K562 (cell line): ENCODE measurements around the gene SCN8A. TPM values are rescaled to one million over a fixed set of nuclear protein-coding genes. Genes with fewer than 3 reads are reported as not detected.

Experiments used
- ATAC-seq: fragments of 200-7000 bp; cut with Tn5 transposase; 3 replicates; pipeline ENCODE4 v1.9.1; 2020; ENCODE audit warnings: moderate library complexity
- BruUV-seq: library from RNA; stranded (reverse); fragments of 400-500 nt; replicated peaks from 2 replicates; lab custom pipeline; 2021; lab: Mats Ljungman, UMichigan
- CTCF ChIA-PET: fragments of 300-600 bp; formaldehyde crosslinking; extraction: SDS; loops from one replicate; lab custom pipeline; 2021; ENCODE audit warnings: low intra/inter-chr PET ratio; lab: Yijun Ruan, JAX
- POLR2A ChIA-PET: fragments of 300-600, 350-650 bp; sonication (Branson Sonifier 250); formaldehyde crosslinking; extraction: SDS; loops from one replicate; lab custom pipeline; 2021; ENCODE audit warnings: antibody characterized with exemption, inconsistent platforms; lab: Yijun Ruan, JAX
- DNase-seq, 4 experiments: peaks; one replicate each; pipeline versions ENCODE4 v3.0.0 to v3.0.0-alpha.2; 2011 to 2018; ENCODE audit warnings: low spot score in 3 of 4, mixed read lengths in 3 of 4; ENCODE audit errors: extremely low read depth in 1 of 4
- FAIRE-seq: peaks from 2 replicates; lab custom pipeline; 2011; peaks lifted over from hg19 to GRCh38; lab: Jason Lieb, UNC
- H2AFZ ChIP-seq: 2 replicates; pipeline ENCODE4 v1.6.0; 2011; ENCODE audit warnings: low read depth, low read length, control low read depth, inconsistent platforms
- H3K27ac ChIP-seq: fragments of 200-600 bp; 3 replicates; pipeline ENCODE4 v1.8.0; 2011; ENCODE audit warnings: low read depth, mild to moderate bottlenecking, control low read depth, inconsistent platforms, low read length, moderate library complexity, mixed read lengths; ENCODE audit errors: extremely low read depth
- H3K27me3 ChIP-seq, 2 experiments: fragments of 300-600 bp in 1 of 2; 2 replicates in 1 of 2; 3 replicates in 1 of 2; pipeline versions ENCODE4 v1.6.0 to v1.8.0; 2011; ENCODE audit warnings: inconsistent platforms in 2 of 2, low read length in 2 of 2, mild to moderate bottlenecking in 1 of 2, mixed read lengths in 1 of 2, moderate library complexity in 1 of 2; ENCODE audit not compliant: control insufficient read depth in 2 of 2, insufficient read depth in 2 of 2
- H3K36me3 ChIP-seq: fragments of 300-600 bp; 3 replicates; pipeline ENCODE4 v1.8.0; 2011; ENCODE audit warnings: mild to moderate bottlenecking, low read length, inconsistent platforms; ENCODE audit not compliant: control insufficient read depth, insufficient read depth
- H3K4me1 ChIP-seq, 2 experiments: fragments of 200-600 bp in 1 of 2; replicated peaks in 1 of 2; 2 replicates in 1 of 2; 3 replicates in 1 of 2; pipeline versions ENCODE4 v1.5.1 to v1.8.0; 2011; ENCODE audit warnings: inconsistent platforms in 2 of 2, low read length in 2 of 2, mild to moderate bottlenecking in 1 of 2, mixed read lengths in 1 of 2, moderate library complexity in 1 of 2; ENCODE audit not compliant: control insufficient read depth in 2 of 2, insufficient read depth in 2 of 2
- H3K4me2 ChIP-seq: 2 replicates; pipeline ENCODE4 v1.6.1; 2011; ENCODE audit warnings: low read length, control low read depth, inconsistent platforms, mixed read lengths; ENCODE audit not compliant: insufficient read depth
- H3K4me3 ChIP-seq: fragments of 200-600 bp; sonication (generic), shearing (Covaris generic); 2 replicates; pipeline ENCODE4 v1.5.1; 2016; ENCODE audit warnings: control low read depth, inconsistent platforms
- H3K79me2 ChIP-seq: fragments of 200-600 bp; 3 replicates; pipeline ENCODE4 v1.8.0; 2011; ENCODE audit warnings: low read length, inconsistent platforms; ENCODE audit not compliant: control insufficient read depth, insufficient read depth
- H3K9ac ChIP-seq, 2 experiments: 2 replicates each; pipeline versions ENCODE4 v1.6.0 to v1.6.1; 2011; ENCODE audit warnings: low read depth in 2 of 2, low read length in 2 of 2, control low read depth in 1 of 2, inconsistent platforms in 1 of 2, mild to moderate bottlenecking in 1 of 2, mixed read lengths in 1 of 2; ENCODE audit not compliant: insufficient read depth in 1 of 2
- H3K9me1 ChIP-seq: one replicate; pipeline ENCODE4 v1.6.0; 2011; ENCODE audit warnings: inconsistent platforms, mild to moderate bottlenecking, low read length, moderate library complexity; ENCODE audit not compliant: control insufficient read depth, insufficient read depth
- H3K9me3 ChIP-seq: replicated peaks from 2 replicates; pipeline ENCODE4 v1.5.1; 2011; ENCODE audit warnings: low read depth, low read length, inconsistent platforms; ENCODE audit not compliant: control insufficient read depth, insufficient read depth
- H4K20me1 ChIP-seq: replicated peaks from 2 replicates; pipeline ENCODE4 v1.6.1; 2011; ENCODE audit warnings: low read length, inconsistent platforms, mixed read lengths; ENCODE audit not compliant: control insufficient read depth, insufficient read depth
- BCL6 ChIP-seq: fragments of 250-450 bp; sonication (Bioruptor Pico); IDR thresholded peaks from 2 replicates; pipeline ENCODE4 v1.4.0; 2020
- EGR1 ChIP-seq: fragments of 450-650 bp; conservative IDR thresholded peaks from 2 replicates; pipeline ENCODE4 v1.6.1; 2017; ENCODE audit warnings: mild to moderate bottlenecking
- EP300 ChIP-seq: IDR thresholded peaks from 2 replicates; pipeline ENCODE4 v1.6.1; 2012; ENCODE audit warnings: low read length, improper control_type of control experiment
- ERF ChIP-seq: fragments of 450-650 bp; formaldehyde crosslinking; IDR thresholded peaks from 2 replicates; pipeline ENCODE4 v1.4.0; 2020; ENCODE audit warnings: mild to moderate bottlenecking, mixed read lengths
- ILF3 ChIP-seq: fragments of 450-650 bp; IDR thresholded peaks from 2 replicates; pipeline ENCODE4 v1.6.1; 2018; ENCODE audit warnings: antibody characterized with exemption, mild to moderate bottlenecking, moderate library complexity, borderline replicate concordance
- TAF9B ChIP-seq: fragments of 450-650 bp; IDR thresholded peaks from 2 replicates; pipeline ENCODE4 v1.6.1; 2018; ENCODE audit warnings: mild to moderate bottlenecking; ENCODE audit not compliant: partially characterized antibody
- XRCC4 ChIP-seq: IDR thresholded peaks from one replicate; pipeline ENCODE4 v1.6.1; 2011; ENCODE audit not compliant: insufficient read depth, insufficient read length; ENCODE audit errors: extremely low read depth
- YY1 ChIP-seq, 3 experiments: IDR thresholded peaks; 2 replicates each; pipeline ENCODE4 v1.6.1; 2011; ENCODE audit warnings: low read length in 2 of 3, mild to moderate bottlenecking in 2 of 3, moderate library complexity in 2 of 3, borderline replicate concordance in 1 of 3, control low read depth in 1 of 3, low read depth in 1 of 3; ENCODE audit not compliant: insufficient read depth in 3 of 3, insufficient replicate concordance in 2 of 3, control insufficient read depth in 1 of 3, insufficient read length in 1 of 3; ENCODE audit errors: extremely low read depth in 1 of 3
- ZKSCAN1 ChIP-seq: fragments of 150-350 bp; IDR thresholded peaks from 2 replicates; pipeline ENCODE4 v1.6.1; 2016; ENCODE audit warnings: low read depth, low read length
- ZNF347 ChIP-seq: fragments of 450-650 bp; formaldehyde crosslinking; IDR thresholded peaks from 2 replicates; pipeline ENCODE4 v1.4.0; 2020; ENCODE audit warnings: low read depth, mild to moderate bottlenecking, moderate library complexity
- WGBS: fragments of 100-300 bp; shearing (Covaris generic); methylation state at CpG from one replicate; pipeline ENCODE4 v1.1.6; 2016; ENCODE audit warnings: low coverage, mixed read lengths; ENCODE audit not compliant: insufficient coverage; ENCODE audit errors: missing lambda C conversion rate; 5-methylcytosine and 5-hydroxymethylcytosine counted together
- in situ Hi-C: fragments of 300-500 bp; cut with MboI; formaldehyde crosslinking; loops from 4 replicates; pipeline ENCODE4 v1.15.0; 2018; ENCODE audit warnings: inconsistent platforms, mixed read lengths
- intact Hi-C: fragments of 100-400 bp; cut with micrococcal nuclease; formaldehyde crosslinking; loops from 2 replicates; pipeline ENCODE4 v1.14.2; 2022
- polyA plus RNA-seq, 8 experiments: library from polyadenylated mRNA; depleted of rRNA in 4 of 8; stranded (reverse) in 5 of 8; unstranded in 3 of 8; fragments of >200 nt; fragmentation: Nextera tagmentation in 2 of 8; fragmentation: Illumina TruSeq in 1 of 8; extraction: Ambion mirVana in 2 of 8; extraction: Trizol in 1 of 8; gene quantifications; 2 replicates each; pipeline versions ENCODE4 v1.2.1 to v1.2.3, GENCODE V29; 2011 to 2014; ENCODE audit warnings: inconsistent platforms in 1 of 8, missing spikeins in 1 of 8
- total RNA-seq, 7 experiments: library from RNA; depleted of rRNA in 6 of 7; stranded (reverse); fragments of >200 nt in 6 of 7; fragmentation: Illumina TruSeq in 2 of 7; extraction: Trizol in 2 of 7; gene quantifications; 2 replicates each; pipeline versions ENCODE4 v1.2.1 to v1.2.3, GENCODE V29; 2011 to 2021; ENCODE audit warnings: low replicate concordance in 1 of 7
- TF ChIP-seq, protein P1 (sequence below): sonication (generic); formaldehyde crosslinking; IDR thresholded peaks from 2 replicates; pipeline ENCODE4 v1.8.0; 2022; ENCODE audit warnings: missing genetic modification reagents, mild to moderate bottlenecking, borderline replicate concordance
- TF ChIP-seq, protein P2 (sequence below): sonication (generic); formaldehyde crosslinking; IDR thresholded peaks from 2 replicates; pipeline ENCODE4 v1.5.0; 2020; ENCODE audit warnings: missing genetic modification reagents
- TF ChIP-seq, protein P3 (sequence below): fragments of 200-800 bp; sonication (Bioruptor generic); IDR thresholded peaks from 2 replicates; pipeline ENCODE4 v1.6.1; 2017; ENCODE audit warnings: missing genetic modification characterization, missing compliant biosample characterization
- TF ChIP-seq, protein P4 (sequence below), 2 experiments: fragments of 450-650 bp in 1 of 2; sonication (generic) in 1 of 2; formaldehyde crosslinking in 1 of 2; IDR thresholded peaks in 1 of 2; conservative IDR thresholded peaks in 1 of 2; 2 replicates each; pipeline versions ENCODE4 v1.6.1 to v1.8.1; 2016 to 2023; ENCODE audit warnings: mild to moderate bottlenecking in 2 of 2, moderate library complexity in 2 of 2, inconsistent platforms in 1 of 2, missing genetic modification reagents in 1 of 2

The SCN8A gene
- total and polyA plus RNA-seq, 9 of the 15 experiments (the other 6 are each of a cell fraction or from before 2014, with no cell fraction given) = 0.03 to 0.29 (median 0.15) TPM; not detected in 1

DNA sequence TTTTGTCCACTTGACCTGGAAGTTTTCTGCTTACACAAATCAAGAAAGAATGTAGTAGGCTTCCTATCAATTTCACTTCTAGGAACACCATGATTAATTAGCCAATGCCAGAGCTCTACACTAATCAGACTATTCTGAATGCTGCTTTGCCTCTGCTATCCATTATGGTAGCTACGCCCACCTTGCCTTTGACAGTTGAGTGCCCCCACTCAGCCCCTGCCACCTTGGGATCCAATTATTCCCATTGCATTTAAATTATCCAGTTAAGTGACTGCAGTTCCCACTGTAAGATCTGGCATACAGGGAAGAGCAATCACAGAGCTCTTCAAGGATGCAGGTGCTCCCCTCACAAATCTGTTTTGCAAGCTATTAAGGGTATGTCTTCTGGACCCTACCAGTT is 210.0 kb downstream of the SCN8A start (continued):
- TF ChIP-seq, protein P1, sequence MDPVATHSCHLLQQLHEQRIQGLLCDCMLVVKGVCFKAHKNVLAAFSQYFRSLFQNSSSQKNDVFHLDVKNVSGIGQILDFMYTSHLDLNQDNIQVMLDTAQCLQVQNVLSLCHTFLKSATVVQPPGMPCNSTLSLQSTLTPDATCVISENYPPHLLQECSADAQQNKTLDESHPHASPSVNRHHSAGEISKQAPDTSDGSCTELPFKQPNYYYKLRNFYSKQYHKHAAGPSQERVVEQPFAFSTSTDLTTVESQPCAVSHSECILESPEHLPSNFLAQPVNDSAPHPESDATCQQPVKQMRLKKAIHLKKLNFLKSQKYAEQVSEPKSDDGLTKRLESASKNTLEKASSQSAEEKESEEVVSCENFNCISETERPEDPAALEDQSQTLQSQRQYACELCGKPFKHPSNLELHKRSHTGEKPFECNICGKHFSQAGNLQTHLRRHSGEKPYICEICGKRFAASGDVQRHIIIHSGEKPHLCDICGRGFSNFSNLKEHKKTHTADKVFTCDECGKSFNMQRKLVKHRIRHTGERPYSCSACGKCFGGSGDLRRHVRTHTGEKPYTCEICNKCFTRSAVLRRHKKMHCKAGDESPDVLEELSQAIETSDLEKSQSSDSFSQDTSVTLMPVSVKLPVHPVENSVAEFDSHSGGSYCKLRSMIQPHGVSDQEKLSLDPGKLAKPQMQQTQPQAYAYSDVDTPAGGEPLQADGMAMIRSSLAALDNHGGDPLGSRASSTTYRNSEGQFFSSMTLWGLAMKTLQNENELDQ = no peak

DNA sequence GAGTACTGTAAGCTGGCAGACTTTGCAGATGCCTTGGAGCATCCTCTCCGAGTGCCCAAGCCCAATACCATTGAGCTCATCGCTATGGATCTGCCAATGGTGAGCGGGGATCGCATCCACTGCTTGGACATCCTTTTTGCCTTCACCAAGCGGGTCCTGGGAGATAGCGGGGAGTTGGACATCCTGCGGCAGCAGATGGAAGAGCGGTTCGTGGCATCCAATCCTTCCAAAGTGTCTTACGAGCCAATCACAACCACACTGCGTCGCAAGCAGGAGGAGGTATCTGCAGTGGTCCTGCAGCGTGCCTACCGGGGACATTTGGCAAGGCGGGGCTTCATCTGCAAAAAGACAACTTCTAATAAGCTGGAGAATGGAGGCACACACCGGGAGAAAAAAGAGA is 215.9 kb downstream of the SCN8A start:
- FAIRE-seq (no peak), DNase-seq (no peak), ATAC-seq (no peak)
- under 1% methylated on average over 16 of the region's 16 CpGs for WGBS
- Histone ChIP-seq H3K9ac (no peak overlapping the region), H3K9me1 (no peaks in the 10 kb centered on the region), H4K20me1 (no peaks in the 10 kb centered on the region), H2AFZ (no peak overlapping the region), H3K9me3 (no peaks in the 10 kb centered on the region), H3K36me3 (no peaks in the 10 kb centered on the region), H3K4me3 (no peak overlapping the region), H3K4me1 (no peaks in the 10 kb centered on the region), H3K4me2 (no peak overlapping the region), H3K79me2 (no peaks in the 10 kb centered on the region), H3K27ac (no peak overlapping the region), H3K27me3 (peaks cover 28 to 35% of the 10 kb centered on the region in 2 experiments)
- intact Hi-C loops (no loop called here), in situ Hi-C loops (no loop called here)
- POLR2A ChIA-PET = interaction anchor here (0.7 kb wide), 1 partner anchor 210 kb away, joined by 3 read pairs; no protein-coding TSS in a partner anchor
- CTCF ChIA-PET = no interaction called here
- BruUV-seq = no TSS peak
- TF ChIP-seq ILF3 (no peak), EP300 (no peak), YY1 (IDR thresholded peaks at IDR 0.05; ENCODE audit: borderline replicate concordance in 1 of 3, control insufficient read depth in 1 of 3, extremely low read depth in 1 of 3, insufficient read depth in 3 of 3, insufficient read length in 1 of 3, insufficient replicate concordance in 2 of 3, low read depth in 1 of 3, low read length in 2 of 3) (no peak), XRCC4 (no peak), TAF9B (no peak), BCL6 (no peak), ZKSCAN1 (no peak), ZNF347 (CRISPR knock-in tag) (no peak), ERF (CRISPR knock-in tag) (no peak), EGR1 (no peak)
- TF ChIP-seq, protein P2, sequence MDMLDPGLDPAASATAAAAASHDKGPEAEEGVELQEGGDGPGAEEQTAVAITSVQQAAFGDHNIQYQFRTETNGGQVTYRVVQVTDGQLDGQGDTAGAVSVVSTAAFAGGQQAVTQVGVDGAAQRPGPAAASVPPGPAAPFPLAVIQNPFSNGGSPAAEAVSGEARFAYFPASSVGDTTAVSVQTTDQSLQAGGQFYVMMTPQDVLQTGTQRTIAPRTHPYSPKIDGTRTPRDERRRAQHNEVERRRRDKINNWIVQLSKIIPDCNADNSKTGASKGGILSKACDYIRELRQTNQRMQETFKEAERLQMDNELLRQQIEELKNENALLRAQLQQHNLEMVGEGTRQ (CRISPR knock-in tag) = no peak
- TF ChIP-seq, protein P3, sequence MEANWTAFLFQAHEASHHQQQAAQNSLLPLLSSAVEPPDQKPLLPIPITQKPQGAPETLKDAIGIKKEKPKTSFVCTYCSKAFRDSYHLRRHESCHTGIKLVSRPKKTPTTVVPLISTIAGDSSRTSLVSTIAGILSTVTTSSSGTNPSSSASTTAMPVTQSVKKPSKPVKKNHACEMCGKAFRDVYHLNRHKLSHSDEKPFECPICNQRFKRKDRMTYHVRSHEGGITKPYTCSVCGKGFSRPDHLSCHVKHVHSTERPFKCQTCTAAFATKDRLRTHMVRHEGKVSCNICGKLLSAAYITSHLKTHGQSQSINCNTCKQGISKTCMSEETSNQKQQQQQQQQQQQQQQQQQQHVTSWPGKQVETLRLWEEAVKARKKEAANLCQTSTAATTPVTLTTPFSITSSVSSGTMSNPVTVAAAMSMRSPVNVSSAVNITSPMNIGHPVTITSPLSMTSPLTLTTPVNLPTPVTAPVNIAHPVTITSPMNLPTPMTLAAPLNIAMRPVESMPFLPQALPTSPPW = no peak
- TF ChIP-seq, protein P4, sequence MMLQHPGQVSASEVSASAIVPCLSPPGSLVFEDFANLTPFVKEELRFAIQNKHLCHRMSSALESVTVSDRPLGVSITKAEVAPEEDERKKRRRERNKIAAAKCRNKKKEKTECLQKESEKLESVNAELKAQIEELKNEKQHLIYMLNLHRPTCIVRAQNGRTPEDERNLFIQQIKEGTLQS (IDR thresholded peaks at IDR 0.05) = no peak
- TF ChIP-seq, protein P4 (CRISPR knock-in tag; conservative IDR thresholded peaks at IDR 0.05) = no peak
